Effector memory CD4-positive, alpha-beta T cell (primary cell): Measurements from ENCODE around the gene SLC35E3.
"Not testable (repeated sequence)": the region's sequence is repeated elsewhere in the genome, so short reads cannot be mapped to it uniquely, and the experiment has no call there.

Source experiments
- DNase-seq, 3 donors: peaks; one replicate each; pipeline ENCODE4 v3.0.0-alpha.2; 2020
- H3K27ac ChIP-seq: 2 replicates; pipeline ENCODE4 v1.7.0; 2013; ENCODE audit warnings: mild to moderate bottlenecking, low read length, moderate library complexity; ENCODE audit not compliant: insufficient read depth, poor library complexity, severe bottlenecking
- H3K27me3 ChIP-seq: replicated peaks from 2 replicates; pipeline ENCODE4 v1.7.0; 2013; ENCODE audit warnings: mild to moderate bottlenecking, low read length; ENCODE audit not compliant: insufficient read depth, control insufficient read depth, poor library complexity, severe bottlenecking
- H3K36me3 ChIP-seq: 2 replicates; pipeline ENCODE4 v1.7.0; 2013; ENCODE audit warnings: mild to moderate bottlenecking, low read length, moderate library complexity; ENCODE audit not compliant: control insufficient read depth, insufficient read depth
- H3K4me1 ChIP-seq: 2 replicates; pipeline ENCODE4 v1.7.0; 2013; ENCODE audit warnings: low read length, mild to moderate bottlenecking; ENCODE audit not compliant: control insufficient read depth, insufficient read depth, poor library complexity, severe bottlenecking
- H3K4me3 ChIP-seq: 2 replicates; pipeline ENCODE4 v1.7.0; 2013; ENCODE audit warnings: low read length, low read depth, mild to moderate bottlenecking; ENCODE audit not compliant: insufficient read depth, poor library complexity, severe bottlenecking
- H3K9me3 ChIP-seq: 2 replicates; pipeline ENCODE4 v1.7.0; 2013; ENCODE audit warnings: mild to moderate bottlenecking, low read length, moderate library complexity; ENCODE audit not compliant: control insufficient read depth

The SLC35E3 gene

GRCh38 chr12:68793436-68793835, 47.5 kb downstream of the SLC35E3 start:
- DNase-seq: no peak
- Histone ChIP-seq H3K4me1 (no peaks in the 10 kb centered on the region), H3K36me3 (no peaks in the 10 kb centered on the region), H3K4me3 (no peak overlapping the region), H3K27ac (no peak overlapping the region), H3K9me3 (no peaks in the 10 kb centered on the region), H3K27me3 (no peaks in the 10 kb centered on the region)

GRCh38 chr12:68793975-68794652, 48.1 kb downstream of the SLC35E3 start:
- no peak overlapping the region for H3K27ac ChIP-seq
- H3K27me3 ChIP-seq: no peaks in the 10 kb centered on the region
- no peaks in the 10 kb centered on the region for H3K9me3 ChIP-seq
- no peaks in the 10 kb centered on the region for H3K36me3 ChIP-seq
- H3K4me3 ChIP-seq: no peak overlapping the region
- no peaks in the 10 kb centered on the region for H3K4me1 ChIP-seq
- no peak for DNase-seq

GRCh38 chr12:68794653-68795251, 48.8 kb downstream of the SLC35E3 start:
- no peak overlapping the region for H3K27ac ChIP-seq
- no peaks in the 10 kb centered on the region for H3K4me1 ChIP-seq
- no peak for DNase-seq
- no peaks in the 10 kb centered on the region for H3K27me3 ChIP-seq
- no peaks in the 10 kb centered on the region for H3K9me3 ChIP-seq
- H3K36me3 ChIP-seq: no peaks in the 10 kb centered on the region
- no peak overlapping the region for H3K4me3 ChIP-seq

- H3K4me1 ChIP-seq: no peaks in the 10 kb centered on the region
- H3K36me3 ChIP-seq: no peaks in the 10 kb centered on the region
- no peak overlapping the region for H3K27ac ChIP-seq
- no peaks in the 10 kb centered on the region for H3K9me3 ChIP-seq
- no peaks in the 10 kb centered on the region for H3K27me3 ChIP-seq
- no peak for DNase-seq
- no peak overlapping the region for H3K4me3 ChIP-seq
These were observed 50.4 kb downstream of the SLC35E3 start for GRCh38 chr12:68796399-68796798.

GRCh38 chr12:68798882-68799234, 52.9 kb downstream of the SLC35E3 start:
- no peaks in the 10 kb centered on the region for H3K9me3 ChIP-seq

GRCh38 chr12:68800294-68800693, 54.3 kb downstream of the SLC35E3 start:
- H3K27ac ChIP-seq: no peak overlapping the region
- H3K36me3 ChIP-seq: no peaks in the 10 kb centered on the region
- no peaks in the 10 kb centered on the region for H3K4me1 ChIP-seq
- no peaks in the 10 kb centered on the region for H3K9me3 ChIP-seq
- H3K27me3 ChIP-seq: no peaks in the 10 kb centered on the region
- no peak for DNase-seq
- H3K4me3 ChIP-seq: no peak overlapping the region

More at GRCh38 chr12:68798882-68799234, 52.9 kb downstream of the SLC35E3 start:
- Histone ChIP-seq H3K27ac (no peak overlapping the region), H3K4me3 (no peak overlapping the region), H3K4me1 (no peaks in the 10 kb centered on the region), H3K27me3 (no peaks in the 10 kb centered on the region), H3K36me3 (no peaks in the 10 kb centered on the region)
- no peak for DNase-seq

- not testable (repeated sequence) for H3K27ac ChIP-seq, H3K27me3 ChIP-seq, H3K36me3 ChIP-seq
These were observed 55.1 kb downstream of the SLC35E3 start for GRCh38 chr12:68801124-68801523.

GRCh38 chr12:68802372-68802745, 56.4 kb downstream of the SLC35E3 start:
- H3K27ac ChIP-seq, H3K4me3 ChIP-seq, H3K4me1 ChIP-seq, H3K36me3 ChIP-seq, H3K27me3 ChIP-seq, DNase-seq, H3K9me3 ChIP-seq: not testable (repeated sequence)

More at GRCh38 chr12:68801124-68801523, 55.1 kb downstream of the SLC35E3 start:
- H3K9me3 ChIP-seq, H3K4me1 ChIP-seq, H3K4me3 ChIP-seq, DNase-seq: not testable (repeated sequence)

GRCh38 chr12:68802911-68803651, 57.1 kb downstream of the SLC35E3 start:
- not testable (repeated sequence) for H3K36me3 ChIP-seq, DNase-seq, H3K9me3 ChIP-seq, H3K4me3 ChIP-seq, H3K27ac ChIP-seq, H3K4me1 ChIP-seq, H3K27me3 ChIP-seq

- Histone ChIP-seq H3K27ac (no peak overlapping the region), H3K27me3 (no peaks in the 10 kb centered on the region), H3K4me1 (no peaks in the 10 kb centered on the region), H3K36me3 (no peaks in the 10 kb centered on the region), H3K4me3 (no peak overlapping the region), H3K9me3 (no peaks in the 10 kb centered on the region)
- DNase-seq: no peak
These were observed 58.1 kb downstream of the SLC35E3 start for GRCh38 chr12:68803948-68804656.
